Anterior cingulate cortex (tissue), 58 donors: ENCODE results near the gene CHRNA4.
"Not testable (repeated sequence)": the region's sequence is repeated elsewhere in the genome, so short reads cannot be mapped to it uniquely, and the experiment has no call there.

Source experiments
- DNase-seq, 58 donors: peaks; one replicate each; lab custom pipeline; 2025; lab: John Stamatoyannopoulos, UW

CHRNA4 gene

DNA sequence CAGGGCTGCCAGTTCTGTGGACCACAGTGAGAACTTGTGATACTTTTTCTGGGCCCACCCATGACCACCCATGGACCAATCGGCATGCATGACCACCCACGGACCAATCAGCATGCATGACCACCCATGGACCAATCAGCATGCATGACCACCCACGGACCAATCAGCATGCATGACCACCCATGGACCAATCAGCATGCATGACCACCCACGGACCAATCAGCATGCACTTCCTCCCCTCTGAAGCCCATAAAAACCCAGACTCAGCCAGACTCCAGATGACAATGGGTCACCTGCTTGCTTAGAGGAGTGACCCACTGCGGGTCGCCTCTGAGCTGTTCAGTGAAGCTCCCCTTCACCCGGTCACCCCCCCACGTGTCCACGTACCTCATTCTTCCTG is 18.7 kb upstream of the CHRNA4 start:
- not testable (repeated sequence) for DNase-seq

GRCh38 chr20:63379296-63379695 is 18.1 kb upstream of the CHRNA4 start:
- DNase-seq: no peak

DNA sequence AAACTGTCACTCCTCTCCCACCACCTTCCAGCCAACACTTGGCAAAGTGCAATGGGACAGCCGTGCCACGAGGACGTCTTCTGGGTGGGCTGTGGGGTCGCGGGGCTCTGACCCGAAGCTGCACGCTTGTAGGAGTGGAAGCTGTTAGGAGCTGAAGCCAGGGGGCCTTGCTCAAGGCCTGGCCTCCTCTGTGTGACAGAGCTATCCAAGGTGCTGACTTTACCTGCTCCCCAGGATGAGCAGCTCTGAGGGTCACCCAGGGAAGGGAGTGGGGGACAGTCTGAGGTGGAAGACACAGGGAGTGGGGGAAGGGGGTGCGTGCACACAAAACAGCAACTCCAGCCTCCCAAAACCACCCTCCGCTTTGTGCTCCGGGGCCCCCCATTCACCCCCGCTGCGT is 17.5 kb upstream of the CHRNA4 start:
- no peak for DNase-seq

GRCh38 chr20:63377951-63378381 is 16.8 kb upstream of the CHRNA4 start:
- DNase-seq: no peak

GRCh38 chr20:63377256-63377941 is 16.2 kb upstream of the CHRNA4 start:
- DNase-seq: no peak

DNA sequence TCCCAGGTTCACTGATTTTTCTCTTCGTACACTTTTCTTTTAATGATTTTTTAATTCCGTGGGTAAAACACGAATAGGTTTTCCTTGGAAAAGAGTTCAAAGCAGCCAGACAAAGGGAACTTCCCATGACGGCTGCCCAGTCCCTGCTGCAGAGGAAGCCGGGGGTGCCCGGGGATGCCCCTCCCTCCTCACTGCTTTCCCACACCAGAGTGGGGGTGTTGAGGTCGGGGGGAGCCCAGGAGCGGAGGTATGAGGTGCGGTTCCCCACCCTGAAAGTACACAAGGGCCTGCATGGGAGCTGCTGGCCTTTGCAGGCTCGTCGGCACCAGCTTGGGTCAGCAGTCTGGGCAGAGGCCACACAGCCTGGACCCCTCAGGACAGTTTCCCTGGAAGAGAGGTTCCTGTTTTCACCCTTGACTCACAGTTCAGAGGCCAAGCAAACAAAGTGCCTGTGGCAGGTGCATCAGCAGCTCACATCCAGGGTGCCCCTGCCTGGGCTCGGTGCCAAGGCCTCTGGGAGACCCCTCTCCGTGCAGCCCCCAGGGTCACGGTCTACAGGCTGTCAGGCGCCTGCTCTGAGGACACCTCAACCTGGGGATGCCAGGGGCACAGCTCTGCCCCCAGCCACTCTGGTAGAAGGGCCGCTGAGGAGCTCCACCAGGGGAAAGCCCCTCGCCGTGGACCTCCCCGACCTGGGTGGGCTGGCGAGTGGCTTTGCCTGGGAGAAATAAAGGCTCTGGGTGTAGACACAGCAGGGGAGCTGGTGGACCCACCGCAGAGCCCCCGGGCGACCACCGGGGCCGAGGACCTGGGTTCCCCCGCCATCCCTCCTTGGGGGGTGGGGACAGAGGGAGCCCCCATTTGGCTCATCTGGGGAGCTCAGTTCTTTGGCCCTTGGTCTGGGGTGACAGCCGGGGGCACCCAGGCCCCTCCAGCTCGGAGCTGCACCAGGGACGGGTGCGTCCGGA is 15.4 kb upstream of the CHRNA4 start:
- DNase-seq: no peak

- DNase-seq: no peak
Observed at GRCh38 chr20:63375438-63375837, 14.3 kb upstream of the CHRNA4 start.

DNA sequence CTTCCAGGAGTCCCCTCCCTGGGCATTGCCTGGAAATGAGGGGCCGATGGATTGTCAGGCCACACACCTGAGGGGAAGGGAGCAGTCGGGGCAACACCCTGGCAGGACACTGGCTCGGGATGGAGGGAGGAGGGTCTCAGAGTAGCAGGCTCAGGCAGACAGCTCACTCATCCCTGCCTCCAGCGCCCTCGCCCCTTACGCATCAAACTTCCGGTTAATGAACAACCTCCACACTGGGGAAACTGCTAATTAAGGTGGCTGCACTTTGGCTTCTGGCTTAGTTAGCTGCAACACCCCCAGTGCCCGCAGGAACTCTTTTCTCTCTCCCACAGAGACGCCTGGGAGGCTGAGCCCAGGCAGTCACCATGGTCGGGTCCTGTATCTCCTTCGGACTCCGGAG is 13.4 kb upstream of the CHRNA4 start:
- no peak for DNase-seq

DNA sequence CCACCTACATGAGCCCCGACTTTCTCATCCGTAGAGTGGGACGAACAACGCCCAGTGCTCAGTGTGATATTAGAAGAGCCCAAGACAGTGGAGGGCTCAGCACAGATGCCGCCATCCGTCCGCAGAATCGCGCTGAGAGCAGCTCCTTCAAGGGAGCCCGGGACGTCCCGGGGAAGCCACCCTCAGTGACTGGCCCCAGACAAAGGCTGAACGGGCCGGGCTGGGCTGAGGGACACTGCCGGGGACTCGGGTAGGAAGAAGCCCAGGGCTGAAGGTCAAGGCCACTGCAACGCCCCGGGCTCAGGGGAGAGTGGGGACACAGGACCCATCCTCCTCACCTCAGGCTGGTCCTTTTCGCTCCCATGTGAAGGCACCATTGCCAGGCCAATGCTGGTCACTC is 12.8 kb upstream of the CHRNA4 start:
- DNase-seq: no peak

GRCh38 chr20:63372971-63373885 is 12.1 kb upstream of the CHRNA4 start:
- no peak for DNase-seq

DNA sequence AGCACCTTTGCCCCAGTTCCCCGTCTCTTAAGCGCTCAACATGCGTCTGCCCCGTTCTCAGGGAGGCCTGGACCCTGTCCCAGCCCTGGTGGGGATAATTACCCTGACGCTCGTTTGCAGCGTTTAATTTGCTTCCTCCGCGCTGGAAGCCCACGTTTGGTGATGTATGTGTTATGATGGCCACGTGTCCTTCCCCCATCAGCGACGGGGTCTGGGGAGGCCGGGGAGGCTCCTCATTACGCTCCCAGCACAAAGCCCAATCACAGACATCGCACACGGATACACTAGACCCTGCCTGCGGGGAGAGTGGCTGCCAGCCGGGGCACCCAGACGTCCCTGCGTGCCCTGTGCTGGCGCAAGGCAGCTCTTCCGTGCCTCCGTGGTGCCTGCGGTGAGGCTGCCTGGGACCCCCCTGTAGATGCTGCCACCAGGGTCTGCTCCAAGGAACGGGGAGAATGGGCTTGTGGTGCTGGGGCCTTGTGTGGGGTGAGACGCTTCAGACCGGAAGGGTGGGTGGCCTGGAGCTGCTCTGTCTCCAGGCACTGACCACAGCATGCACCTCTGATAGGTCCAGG is 10.2 kb upstream of the CHRNA4 start:
- peak in 11 of 58 donors; percentile 28 to 58 (median 45) for DNase-seq

- peak in 12 of 58 donors; percentile 24 to 74 (median 45) for DNase-seq
Observed at GRCh38 chr20:63370618-63371187, 9.6 kb upstream of the CHRNA4 start.

- no peak for DNase-seq
Observed at GRCh38 chr20:63369724-63370617, 8.8 kb upstream of the CHRNA4 start.

DNA sequence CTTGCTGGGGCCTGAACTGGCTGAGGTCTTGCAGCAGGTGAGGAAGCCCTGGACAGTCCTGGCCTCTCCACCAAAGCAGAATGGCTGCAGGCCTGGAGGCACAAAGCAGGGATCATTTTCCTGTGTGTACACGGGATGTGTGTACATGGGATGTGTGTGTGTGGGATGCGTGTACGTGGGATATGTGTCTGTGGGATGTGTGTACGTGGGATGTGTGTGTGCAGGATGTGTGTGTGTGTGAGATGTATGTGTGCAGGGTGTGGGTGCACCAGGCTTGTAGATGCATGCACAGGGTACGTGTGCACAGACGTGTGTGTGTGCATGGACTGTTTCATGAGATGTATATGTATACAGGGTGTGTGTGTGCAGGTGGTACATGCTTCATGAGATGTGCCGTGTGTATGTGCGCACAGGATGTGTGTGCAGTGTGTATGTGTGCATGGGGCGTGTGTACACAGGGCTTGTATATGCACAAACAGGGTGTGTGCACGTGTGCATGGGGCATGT is 7.9 kb upstream of the CHRNA4 start:
- no peak for DNase-seq

- no peak for DNase-seq
Observed at GRCh38 chr20:63368151-63368550, 7.0 kb upstream of the CHRNA4 start.

DNA sequence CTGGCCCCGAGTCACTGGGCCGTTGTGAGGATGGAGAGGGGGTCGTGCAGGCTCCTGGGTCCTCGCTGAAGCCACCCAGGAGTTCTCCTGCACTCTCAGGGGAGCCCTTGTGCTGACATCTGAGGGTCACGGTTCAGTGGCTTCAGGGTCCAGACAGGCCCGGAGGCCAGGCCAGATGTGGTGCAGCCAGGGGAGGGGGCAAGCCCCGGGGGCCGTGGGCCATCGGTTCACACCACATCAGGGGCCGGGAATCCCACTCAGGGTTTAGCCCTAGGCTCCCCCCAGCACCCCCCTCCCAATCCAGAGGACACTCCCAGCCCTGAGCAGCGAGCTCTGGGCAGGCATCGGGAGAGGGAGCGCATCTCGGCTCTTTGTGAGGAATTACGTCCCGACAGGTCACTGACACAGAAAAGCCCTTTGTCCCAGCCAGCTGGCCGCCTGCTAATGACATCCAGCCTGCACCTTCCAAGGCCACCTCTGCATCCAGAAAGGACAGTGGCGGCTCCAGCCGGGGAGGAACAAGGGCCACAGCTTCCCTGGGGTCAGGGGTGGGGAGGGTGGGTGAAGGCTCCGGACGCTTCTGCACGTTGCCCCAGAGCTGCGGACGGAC is 6.4 kb upstream of the CHRNA4 start:
- no peak for DNase-seq

DNA sequence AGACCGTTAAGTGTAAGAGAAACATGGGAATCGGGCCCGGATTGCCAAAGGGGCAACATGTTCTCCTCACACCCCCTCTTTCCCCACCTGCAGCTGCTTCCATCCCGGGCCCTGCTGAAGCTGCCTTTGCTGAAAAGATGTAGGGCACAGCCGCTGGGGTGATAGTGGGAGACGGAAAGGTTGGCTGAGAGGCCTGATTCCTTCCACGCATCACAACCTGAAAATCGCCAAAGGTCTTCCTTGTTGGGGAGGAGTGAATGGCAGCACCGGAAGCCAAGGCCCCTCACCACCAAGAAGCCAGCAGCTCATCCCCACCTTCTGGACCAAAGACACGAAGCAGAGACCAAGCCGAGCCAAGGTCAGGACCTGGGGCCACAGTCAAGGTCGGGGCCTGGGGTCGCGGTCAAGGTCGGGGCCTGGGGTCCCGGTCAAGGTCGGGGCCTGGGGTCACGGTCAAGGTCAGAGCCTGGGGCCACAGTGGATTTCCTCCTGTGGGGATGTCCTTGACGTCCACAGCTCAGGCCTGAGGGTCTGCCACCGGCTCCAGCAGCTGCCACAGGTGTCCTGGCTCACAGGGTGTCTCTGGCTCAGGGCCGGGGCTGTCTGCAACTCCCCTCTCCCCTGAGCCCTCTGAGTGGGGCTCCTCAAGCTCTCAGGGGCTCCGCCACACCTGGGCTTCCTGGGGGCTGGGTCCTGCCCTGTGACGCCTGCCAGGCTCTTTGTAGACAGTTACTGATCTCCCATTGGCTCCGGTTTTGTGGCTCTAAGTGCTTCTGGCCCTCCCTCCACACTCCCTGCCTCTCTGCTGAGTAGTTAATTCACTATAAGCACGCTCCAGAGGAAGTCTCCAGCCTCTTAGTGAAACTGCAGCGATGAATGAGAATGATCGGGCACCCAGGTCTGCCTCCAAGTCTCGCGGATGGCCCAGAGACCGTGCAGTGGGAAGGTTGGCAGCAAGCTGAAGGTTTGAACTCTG is 5.5 kb upstream of the CHRNA4 start:
- peak in 2 of 58 donors; percentile 14 to 28 for DNase-seq
